ENCODE data around the gene ADCK1.
"Not testable (repeated sequence)": the region's sequence is repeated elsewhere in the genome, so short reads cannot be mapped to it uniquely, and the experiment has no call there.

ADCK1 gene

DNA sequence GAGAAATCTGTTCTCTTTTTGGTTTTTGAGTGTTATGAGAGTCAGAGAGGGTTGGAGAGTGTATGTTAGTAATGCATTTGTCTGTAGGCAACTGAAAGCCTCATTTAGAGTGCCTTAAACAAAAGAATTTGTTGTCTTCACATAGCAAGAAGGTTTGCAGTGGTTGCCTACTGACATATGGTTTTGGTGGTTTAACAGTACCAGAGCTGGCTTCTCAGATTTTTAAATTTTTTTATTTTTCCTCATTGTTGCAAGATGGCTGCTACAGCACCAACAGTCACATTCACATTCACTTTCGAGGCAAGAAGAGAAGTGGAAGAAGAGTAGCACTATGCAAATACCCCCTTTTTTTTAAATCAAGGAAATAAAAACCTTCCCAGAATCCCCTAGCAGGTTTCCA is 106.5 kb downstream of the ADCK1 start:
- DNase-seq = no peak

DNA sequence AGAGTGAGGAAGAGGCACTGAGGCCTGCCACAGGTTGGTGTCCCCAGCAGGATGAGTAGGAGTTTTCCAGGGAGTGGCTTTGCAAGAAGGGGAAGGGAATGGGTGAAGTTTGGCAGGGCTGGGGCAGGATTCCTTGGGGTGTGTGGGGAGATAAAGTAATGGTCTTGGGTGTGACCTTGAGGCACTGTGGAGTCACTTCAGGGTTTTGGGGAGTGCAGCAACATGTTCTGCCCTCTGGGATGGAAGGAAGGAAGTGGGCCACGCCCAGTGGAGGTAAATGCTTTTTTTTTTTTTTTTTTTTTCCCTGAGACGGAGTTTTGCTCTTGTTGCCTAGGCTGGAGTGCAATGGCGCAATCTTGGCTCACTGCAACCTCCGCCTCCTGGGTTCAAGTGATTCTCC is 108.9 kb downstream of the ADCK1 start:
- no peak for DNase-seq

DNA sequence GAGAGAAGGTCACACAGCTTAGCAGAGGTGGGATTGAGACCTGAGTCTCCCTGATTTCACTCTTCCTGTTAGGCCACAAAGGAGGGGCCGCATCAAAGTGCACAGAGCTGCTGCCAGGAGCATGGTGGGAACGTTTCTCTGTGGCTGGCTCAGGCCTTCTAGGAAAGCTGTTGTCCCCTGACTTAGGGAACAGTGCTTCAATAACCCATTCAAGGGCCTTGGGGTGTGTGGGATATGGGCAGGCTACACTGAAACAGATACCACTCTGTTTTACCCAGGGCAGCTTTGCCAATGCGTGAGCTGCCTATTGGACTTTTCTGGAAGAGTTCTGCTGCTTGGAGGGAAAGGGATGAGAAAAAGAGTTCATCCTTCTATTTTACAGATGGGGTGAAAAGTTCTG is 110.0 kb downstream of the ADCK1 start:
- DNase-seq = no peak

DNA sequence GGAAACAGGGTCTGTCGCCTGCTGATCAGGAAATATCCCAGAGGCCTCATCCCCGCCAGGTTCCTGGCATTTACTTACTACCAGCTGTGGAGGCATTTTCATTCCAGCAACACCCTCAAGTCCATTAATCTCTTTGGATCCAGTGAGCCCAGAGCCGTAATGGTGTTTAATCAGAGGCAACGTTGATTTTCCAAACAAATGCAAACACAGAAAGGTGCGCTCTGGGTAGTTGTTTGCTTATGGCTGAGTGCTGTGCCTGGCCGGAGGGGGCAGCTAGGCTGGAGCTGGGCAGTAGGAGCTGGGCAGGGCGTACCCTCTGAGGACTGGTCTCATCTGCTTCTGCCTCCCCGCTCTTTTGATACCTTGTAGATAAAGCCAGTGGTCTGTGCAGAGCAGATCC is 110.6 kb downstream of the ADCK1 start:
- DNase-seq = no peak

DNA sequence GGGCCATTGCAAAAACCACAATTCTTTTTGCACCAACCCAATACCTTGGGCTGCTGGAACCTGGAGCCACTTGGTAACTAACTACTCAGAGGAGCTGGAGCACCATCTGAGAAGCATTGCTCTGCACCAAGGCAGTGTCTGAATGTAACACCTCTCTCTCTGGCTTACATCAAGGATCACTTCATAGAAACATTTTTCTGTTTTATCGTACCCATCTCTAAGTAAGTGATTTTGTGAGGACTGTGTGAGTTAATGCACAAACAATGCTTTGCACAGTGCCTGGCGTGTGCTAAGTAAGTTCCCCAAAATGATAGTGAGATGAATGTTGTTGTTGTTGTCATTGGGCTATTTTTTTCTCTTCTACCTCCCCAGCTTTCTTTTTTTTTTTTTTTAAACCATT is 111.4 kb downstream of the ADCK1 start:
- DNase-seq = no peak

DNA sequence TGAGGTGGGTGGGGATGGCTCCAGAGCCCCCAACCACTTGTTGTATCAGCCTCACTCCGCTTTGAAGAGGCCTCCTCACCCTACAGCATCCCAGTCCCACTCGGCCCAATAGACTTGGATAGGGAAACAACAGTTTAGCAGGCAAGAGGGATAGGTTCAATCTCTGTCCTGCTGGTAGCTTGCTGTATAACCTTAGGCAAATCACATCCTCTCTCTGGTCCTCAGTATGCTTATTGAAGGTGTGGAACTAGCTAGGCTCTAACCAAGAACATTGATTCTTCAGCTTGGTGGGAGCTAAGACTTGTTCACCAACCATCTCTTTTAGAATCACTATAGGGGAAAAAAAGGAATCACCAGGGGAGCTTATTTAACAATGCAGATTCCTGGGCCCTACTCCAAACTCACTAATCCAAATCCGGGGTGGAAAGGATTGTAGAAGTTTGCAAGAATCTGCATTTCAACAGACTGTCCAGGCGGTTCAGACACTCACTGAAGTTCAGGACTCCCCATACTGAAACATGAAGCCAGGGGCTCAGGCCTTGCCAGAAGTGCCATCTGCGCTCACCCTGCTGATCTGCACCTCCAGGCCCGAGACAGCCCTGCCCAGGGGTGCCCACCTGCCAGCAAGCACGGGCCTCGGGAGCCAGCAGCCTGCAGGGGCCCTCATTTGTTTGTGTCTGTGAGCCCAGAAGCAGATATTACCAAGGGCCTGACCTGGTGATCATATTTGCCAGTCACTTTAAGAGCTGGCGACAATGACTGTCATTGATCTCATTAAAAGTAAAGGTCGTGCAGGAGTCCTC is 113.0 kb downstream of the ADCK1 start:
- no peak for DNase-seq

DNA sequence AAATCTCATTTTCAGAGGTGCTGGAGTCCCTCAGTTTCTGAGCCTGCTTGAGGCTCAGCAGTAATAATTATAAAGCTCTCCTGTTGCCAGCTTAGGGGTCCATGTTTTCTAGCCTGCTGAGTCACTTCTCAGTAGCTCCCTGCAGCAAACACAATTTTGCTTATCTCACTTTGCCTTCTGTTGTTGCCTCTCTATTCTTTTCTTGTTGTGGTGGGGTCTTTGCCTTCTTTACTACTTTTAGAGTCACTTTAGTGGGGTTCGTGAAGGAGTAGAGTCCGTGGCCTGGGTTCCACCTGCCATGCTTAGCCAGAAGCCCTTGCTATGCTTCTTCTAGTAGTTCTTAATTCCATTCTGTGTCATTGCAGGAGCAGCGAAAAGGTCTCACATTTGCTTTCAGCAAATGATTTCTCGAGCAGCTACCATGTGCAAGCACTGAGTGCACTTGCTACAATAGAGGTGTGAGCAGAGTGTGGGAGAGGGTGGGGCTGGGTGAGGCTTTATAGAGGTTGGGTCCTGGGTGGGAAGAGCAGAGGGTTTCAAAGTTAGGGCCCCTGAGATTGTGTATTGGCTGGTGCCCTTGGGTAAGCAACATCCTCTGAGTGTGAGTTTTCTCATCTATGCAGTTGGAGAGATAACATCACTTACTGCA is 114.3 kb downstream of the ADCK1 start:
- DNase-seq = no peak

DNA sequence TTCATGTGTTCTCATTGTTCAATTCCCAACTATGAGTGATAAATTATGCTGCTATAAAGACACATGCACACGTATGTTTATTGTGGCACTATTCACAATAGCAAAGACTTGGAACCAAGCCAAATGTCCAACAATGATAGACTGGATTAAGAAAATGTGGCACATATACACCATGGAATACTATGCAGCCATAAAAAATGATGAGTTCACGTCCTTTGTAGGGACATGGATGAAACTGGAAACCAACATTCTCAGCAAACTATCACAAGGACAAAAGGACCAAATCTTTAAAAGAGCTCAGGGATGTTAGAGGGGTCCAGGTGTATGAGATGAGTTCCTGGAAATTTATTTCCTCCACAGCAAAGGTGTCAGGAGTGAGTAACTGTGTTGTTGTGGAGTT is 115.5 kb downstream of the ADCK1 start:
- DNase-seq = not testable (repeated sequence)

DNA sequence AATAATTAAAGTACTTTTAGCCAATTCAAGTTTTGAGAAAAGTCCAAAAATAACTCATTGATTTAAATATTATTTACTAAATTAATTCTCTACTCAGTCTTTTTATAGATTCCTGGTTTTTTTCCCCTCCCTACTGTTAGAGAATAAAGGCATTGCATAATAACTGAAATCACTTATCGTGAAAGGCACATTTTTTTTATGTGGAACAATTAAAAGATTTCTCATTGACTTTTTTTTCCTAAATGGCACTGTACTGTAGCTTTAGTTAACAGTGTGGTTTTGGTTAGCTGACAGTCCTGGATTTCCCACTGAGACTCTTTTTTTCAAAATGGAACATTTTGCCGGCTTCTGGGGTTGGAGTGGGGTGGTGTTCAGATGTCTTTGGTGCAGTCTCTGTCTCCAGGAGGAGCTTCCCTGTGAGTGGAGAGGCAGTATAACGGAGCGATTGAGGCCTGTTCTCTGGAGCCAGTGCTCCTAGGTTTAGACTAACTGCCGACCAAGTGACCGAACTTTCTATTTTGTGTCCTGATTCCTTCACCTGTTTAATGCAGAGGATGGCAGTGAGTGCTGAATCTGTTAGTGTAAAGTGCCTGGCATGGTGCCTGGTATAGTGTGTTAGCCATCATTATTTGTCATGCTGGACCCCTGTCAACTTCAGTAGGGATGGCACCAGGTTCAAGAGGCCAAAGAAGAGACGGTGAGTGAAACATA is 117.7 kb downstream of the ADCK1 start:
- no peak for DNase-seq

DNA sequence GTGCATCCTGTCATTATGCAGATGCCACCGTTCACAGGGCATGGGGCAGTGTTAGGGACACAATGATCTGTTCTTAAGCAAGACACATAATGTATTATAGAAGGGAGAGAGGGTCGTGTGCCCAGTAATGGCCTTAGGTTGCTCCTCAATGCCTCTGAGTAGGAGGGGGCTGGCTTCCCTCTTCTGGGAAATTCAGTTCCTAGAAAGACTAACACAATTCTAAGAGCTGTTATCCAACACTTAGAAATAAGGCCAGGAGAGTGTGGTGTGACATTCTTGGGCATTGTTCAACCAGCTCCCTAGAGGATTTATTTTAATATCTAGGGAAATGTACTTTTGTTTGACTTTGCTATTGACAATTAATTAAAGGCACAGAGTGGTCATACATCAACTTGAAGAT is 118.5 kb downstream of the ADCK1 start:
- no peak for DNase-seq

DNA sequence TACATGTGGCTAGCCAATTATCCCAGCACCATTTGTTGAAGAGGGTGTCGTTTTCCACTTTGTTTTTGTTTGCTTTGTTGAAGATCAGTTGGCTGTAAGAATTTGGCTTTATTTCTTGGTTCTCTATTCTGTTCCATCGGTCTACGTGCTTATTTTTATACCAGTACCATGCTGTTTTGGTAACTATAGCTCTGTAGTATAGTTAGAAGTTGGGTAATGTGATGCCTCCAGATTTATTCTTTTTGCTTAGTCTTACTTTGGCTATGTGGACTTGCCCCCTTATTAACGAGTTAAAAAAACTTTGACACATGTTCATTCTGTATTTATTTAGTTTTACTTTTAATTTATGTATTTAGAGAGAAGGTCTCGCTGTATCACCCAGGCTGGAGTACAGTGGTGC is 120.4 kb downstream of the ADCK1 start:
- DNase-seq = no peak

DNA sequence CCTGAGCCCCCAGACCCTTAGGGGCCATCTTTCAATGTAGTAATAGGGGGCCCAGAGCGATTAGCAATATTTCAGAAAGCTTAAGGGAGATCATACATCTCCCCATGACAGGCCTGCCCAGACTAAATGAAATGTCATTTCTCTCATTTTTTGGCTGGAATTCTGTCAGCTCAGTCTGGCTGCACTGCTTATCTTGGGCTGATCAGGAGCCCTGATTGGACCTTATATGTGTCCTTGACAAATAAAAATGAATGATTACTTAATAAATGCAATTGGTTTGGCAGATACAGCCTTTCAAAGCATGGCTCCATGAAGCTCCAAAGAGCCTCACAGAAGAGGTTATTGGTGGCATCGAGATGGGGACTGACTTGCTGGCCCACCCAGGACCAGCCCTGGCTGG is 121.9 kb downstream of the ADCK1 start:
- DNase-seq = no peak

DNA sequence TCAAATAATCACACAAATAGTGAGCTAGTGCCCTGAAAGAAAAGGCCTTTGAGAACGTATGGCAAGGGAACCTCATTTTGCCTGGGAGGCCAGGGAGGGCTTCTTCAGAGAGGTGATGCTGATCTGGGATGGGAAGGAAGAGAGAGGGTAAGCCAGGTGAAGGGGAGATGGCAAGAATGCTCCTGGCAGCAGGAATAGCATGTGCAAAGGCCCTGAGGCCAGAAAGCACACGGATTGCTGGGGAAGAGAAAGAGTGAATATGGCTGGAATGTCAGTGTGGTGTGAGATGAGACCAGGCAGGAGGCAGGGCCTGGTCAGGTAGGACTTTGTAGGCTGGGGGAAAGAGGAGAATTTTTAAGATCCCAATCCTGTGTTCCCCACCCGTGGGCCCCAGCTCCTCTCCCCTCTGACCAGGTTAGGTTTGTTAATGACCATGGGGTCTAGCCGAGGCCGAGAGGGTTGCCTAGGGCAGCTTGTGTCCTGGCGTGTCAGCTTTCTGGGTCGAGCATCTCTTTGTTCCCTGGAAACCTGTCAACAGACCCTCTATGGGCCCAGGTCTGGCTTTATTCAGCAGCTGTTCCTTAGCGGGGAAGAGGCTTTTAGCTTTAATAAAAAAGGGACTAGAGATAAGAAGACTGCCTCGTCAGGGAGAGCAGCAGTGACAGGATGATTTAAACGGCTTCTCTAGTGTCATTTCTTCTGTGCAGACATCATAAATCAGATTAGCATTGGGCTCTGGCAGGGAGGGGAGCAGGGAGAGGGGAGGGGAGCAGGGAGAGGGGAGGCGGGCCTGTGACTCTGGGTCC is 123.4 kb downstream of the ADCK1 start:
- no peak for DNase-seq

DNA sequence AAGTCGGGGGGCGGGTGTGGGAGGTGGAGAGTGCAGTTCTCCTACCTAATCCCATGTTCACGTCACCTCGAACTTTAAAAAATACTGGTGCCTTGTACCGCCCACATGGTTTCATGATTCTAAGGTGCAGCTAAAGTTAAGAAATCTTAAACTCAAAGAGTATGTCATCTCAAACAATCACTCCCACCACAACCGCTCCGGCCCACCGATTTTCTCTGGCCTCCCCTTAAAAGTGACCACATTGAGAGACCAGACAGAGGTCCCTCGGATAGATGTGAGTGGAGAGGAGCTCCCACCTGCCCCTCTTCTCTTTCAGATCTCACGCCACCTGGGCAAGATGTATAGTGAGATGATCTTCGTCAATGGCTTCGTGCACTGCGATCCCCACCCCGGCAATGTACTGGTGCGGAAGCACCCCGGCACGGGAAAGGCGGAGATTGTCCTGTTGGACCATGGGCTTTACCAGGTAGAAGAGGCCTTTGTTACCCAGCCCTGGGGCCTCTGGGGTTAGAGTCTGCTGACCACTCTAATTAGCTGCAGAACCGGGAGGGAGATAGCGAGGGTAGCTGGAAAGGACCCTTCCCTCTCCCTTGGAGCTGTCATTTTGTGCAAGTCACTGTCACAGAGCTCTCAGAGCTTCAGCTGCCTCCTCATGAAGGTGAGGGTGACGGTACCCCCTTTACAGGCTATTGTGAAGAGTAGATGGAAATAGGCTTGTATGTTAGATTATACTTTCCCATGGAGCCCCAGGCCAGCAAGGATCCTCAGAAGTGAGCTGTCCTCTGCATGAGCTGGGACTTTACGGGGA is 124.4 kb downstream of the ADCK1 start:
- no peak for DNase-seq

DNA sequence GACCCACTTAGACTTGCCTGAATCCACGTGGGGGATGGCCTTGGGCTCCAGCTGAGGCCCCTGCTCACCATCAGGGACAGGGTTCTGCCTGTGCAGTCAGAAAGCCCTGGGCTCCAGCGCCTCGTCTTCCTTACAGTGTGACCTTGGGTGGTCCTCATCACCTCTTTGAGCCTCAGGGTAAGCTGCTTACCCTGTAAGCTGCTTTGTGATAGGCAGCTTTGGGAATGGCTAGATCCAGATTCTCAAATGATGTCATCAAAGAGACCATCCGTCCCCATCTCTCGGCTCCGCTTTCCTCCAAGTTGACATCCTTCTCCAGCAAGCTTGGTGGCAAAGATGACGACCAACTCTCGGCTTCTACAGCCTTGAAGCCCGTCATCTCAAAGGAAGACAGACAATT is 127.0 kb downstream of the ADCK1 start:
- no peak for DNase-seq

DNA sequence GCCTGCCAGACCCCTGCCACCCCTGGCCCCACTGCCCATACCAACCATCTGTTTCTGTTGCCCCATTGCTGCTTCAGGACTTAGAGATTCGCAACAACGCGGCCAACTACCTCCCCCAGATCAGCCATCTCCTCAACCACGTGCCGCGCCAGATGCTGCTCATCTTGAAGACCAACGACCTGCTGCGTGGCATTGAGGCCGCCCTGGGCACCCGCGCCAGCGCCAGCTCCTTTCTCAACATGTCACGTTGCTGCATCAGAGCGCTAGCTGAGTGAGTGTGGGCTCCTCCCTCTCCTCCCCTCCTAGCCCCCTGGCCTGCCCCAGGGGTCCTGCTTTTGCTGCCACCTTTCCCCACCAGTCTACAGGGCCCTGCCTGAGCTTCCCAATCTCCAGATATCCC is 131.5 kb downstream of the ADCK1 start:
- no peak for DNase-seq

DNA sequence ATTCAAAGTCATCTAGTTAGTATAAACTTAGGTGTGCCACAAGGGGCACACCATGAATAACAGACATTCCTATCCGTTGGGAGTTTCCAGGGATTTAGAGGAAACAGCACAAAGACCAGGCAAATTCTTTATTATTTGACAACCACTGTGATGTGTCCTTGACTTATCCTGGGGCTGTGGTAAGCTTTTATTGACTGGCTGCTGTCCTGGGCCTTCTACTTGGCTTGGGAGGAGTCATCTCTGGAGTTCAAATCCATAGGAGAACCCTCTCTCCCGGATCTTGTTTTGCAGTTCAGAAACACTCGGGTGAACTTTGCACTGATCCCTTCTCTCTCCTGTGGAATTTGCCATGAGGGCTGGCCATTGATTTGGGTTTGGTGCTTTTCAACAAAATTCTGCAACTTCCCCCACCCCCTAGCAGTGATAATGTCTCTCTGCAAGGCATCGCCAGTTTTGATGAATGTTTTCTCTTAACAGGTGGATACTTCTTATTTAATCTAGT is 136.3 kb downstream of the ADCK1 start:
- DNase-seq = no peak

DNA sequence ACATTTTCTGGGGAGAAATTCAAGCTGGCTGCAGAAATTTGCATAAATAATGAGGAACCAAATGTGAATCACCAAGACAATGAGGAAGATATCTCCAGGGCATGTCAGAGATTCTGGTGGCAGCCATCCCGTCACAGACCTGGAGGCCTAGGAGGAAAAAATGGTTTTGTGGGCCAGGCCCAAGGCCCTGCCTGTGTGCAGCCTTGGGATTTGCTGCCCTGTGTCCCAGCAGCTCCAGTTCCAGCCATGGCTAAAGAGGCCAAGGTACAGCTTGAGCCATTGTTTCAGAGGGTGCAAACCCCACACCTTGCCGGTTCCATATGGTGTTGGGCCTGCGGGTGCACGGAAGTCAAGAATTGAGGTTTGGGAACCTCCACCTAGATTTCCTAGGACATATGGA is 147.5 kb downstream of the ADCK1 start:
- no peak for DNase-seq

DNA sequence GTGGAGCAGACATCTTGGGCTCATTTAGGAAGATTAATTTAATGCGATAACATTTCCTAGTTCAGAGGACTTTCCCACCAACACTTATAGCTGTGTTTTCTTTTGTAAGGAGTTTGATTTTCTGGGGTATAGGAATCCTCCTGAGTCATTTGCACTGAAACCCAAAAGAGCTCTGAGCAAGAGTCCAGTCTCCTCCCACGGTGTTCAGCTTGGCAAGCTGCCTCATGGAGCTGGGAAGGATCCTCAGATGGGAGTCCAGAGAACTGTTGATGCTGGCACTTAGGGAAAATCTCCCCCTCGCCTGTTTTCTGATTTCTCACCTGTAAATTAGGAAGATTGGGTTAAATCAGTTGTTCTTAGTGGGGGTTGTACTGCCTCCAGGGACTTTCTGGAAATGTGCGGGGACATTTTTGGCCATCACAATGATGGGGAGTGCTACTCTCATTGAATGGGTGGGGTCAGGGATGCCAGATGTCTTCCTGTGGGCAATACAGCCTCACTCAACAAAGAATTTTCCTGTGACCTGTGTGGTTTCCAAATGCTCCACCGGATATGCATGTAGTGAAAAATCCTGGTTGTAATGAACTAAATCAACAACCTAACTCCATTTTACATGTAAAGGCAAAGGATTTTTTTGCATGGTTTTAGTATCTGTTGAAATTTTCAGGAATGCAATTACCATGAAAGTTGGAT is 150.6 kb downstream of the ADCK1 start:
- no peak for DNase-seq

DNA sequence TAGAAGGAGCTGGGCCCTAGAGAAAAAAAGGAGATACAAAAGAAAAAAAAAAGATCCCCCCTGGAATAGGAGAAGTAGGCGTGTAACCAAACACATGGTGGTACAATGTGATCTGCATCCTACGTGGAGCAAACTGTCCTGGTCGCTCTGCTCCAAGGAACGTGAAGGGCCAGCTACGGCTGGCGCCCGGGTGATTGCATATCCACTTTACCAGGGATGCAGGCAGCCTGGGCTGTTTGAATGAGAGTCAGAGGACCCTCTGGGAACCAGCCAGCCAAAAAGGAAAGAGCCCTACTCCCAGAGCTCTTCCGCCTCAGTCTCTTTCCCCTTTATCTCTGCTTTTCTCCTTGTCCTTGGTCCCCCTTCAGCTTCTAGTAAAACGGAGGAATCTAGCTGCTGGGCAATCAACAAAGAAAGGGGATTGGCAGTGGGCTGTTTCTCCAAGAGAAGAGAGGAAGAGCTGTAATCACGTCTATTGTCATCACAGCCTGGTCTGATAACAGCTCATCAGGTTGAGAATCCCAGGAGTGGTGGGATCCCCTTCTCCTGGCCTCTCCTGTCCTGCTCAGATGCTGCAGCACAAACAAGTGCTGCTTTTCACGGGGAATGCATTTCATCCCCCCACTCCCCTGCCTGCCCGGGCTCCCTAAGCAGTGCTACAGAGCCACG is 156.0 kb downstream of the ADCK1 start:
- no peak for DNase-seq

DNA sequence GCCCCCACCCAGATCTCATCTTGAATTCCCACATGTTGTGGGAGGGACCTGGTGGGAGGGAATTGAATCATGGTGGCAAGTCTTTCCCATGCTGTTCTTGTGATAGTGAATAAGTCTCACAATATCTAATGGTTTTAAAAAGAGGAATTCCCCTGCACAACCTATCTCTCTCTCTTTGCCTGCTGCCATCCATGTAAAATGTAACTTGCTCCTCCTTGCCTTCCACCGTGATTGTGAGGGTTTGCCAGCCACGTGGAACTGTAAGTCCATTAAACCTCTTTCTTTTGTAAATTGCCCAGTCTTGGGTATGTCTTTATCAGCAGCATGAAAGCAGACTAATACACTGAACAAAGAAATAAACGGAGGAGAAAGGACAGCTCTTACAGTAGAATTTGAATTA is 159.8 kb downstream of the ADCK1 start:
- not testable (repeated sequence) for DNase-seq

All from SIG-M5 (cell line).